Activated CD8-positive, alpha-beta memory T cell treated with anti-CD3 and anti-CD28 coated beads, Interleukin-2, amount 10 ng/mL, durations not matched to agents 7 days and 5 days (primary cell): Measurements from ENCODE around the gene MYO10. TPM values are rescaled to one million over a fixed set of nuclear protein-coding genes. Genes with fewer than 3 reads are reported as not detected.
A peak's percentile ranks its signal among the peaks of the same experiment; 100 is the strongest.

Experiments
- ATAC-seq: fragments of 150-1000 bp; cut with Tn5 transposase; one replicate; pipeline ENCODE4 v1.10.0; 2021; ENCODE audit warnings: moderate library complexity
- CTCF ChIA-PET: fragments of 350-600 bp; sonication (Branson Sonifier 250); formaldehyde crosslinking; loops from one replicate; lab custom pipeline; 2021; ENCODE audit warnings: antibody characterized with exemption; lab: Charles Lee
- DNase-seq: peaks from one replicate; pipeline ENCODE4 v3.0.0-alpha.2; 2020
- H3K27ac Mint-ChIP-seq: one replicate; pipeline ENCODE4 v1.8.0; 2021; ENCODE audit warnings: mild to moderate bottlenecking, mixed read lengths
- H3K27me3 Mint-ChIP-seq: one replicate; pipeline ENCODE4 v1.8.0; 2021; ENCODE audit warnings: mixed read lengths
- H3K36me3 Mint-ChIP-seq: one replicate; pipeline ENCODE4 v1.8.0; 2021; ENCODE audit warnings: mild to moderate bottlenecking, mixed read lengths
- H3K4me1 Mint-ChIP-seq: one replicate; pipeline ENCODE4 v1.8.0; 2021; ENCODE audit warnings: mixed read lengths
- H3K4me3 Mint-ChIP-seq: one replicate; pipeline ENCODE4 v1.8.0; 2021; ENCODE audit warnings: mild to moderate bottlenecking, moderate library complexity, mixed read lengths
- H3K9me3 Mint-ChIP-seq: one replicate; pipeline ENCODE4 v1.8.0; 2022; ENCODE audit warnings: low read depth, mixed read lengths
- total RNA-seq, 2 experiments: library from RNA; stranded (reverse); gene quantifications; one replicate each; pipeline ENCODE4 v1.2.3, GENCODE V29; 2021

The MYO10 gene
- total RNA-seq, 2 experiments from 2014 or later: not detected

- no peak for DNase-seq
- Mint-ChIP-seq H3K36me3 (no peaks in the 10 kb centered on the region), H3K4me1 (peaks cover 2% of the 10 kb centered on the region), H3K27me3 (peaks cover 2% of the 10 kb centered on the region), H3K27ac (no peak overlapping the region), H3K4me3 (no peak overlapping the region), H3K9me3 (no peaks in the 10 kb centered on the region)
- CTCF ChIA-PET: interaction anchor here (1.8 kb wide), 1 partner anchor 398 kb away, joined by 12 read pairs; no protein-coding TSS in a partner anchor
- no peak for ATAC-seq
Observed at GRCh38 chr5:16792598-16793275, 143.4 kb downstream of the MYO10 start.

- ATAC-seq (no peak), DNase-seq (no peak)
- CTCF ChIA-PET: interaction anchor here (0.7 to 1.8 kb wide), 5 partner anchors 16 to 399 kb away, joined by 3 to 12 read pairs (median 4); no protein-coding TSS in a partner anchor
- H3K27me3 Mint-ChIP-seq: peaks cover 2% of the 10 kb centered on the region
- H3K27ac Mint-ChIP-seq: no peak overlapping the region
- no peak overlapping the region for H3K4me3 Mint-ChIP-seq
- H3K9me3 Mint-ChIP-seq: no peaks in the 10 kb centered on the region
- peaks cover 2% of the 10 kb centered on the region for H3K4me1 Mint-ChIP-seq
- H3K36me3 Mint-ChIP-seq: no peaks in the 10 kb centered on the region
Observed at GRCh38 chr5:16791904-16792597, 144.0 kb downstream of the MYO10 start.

DNA sequence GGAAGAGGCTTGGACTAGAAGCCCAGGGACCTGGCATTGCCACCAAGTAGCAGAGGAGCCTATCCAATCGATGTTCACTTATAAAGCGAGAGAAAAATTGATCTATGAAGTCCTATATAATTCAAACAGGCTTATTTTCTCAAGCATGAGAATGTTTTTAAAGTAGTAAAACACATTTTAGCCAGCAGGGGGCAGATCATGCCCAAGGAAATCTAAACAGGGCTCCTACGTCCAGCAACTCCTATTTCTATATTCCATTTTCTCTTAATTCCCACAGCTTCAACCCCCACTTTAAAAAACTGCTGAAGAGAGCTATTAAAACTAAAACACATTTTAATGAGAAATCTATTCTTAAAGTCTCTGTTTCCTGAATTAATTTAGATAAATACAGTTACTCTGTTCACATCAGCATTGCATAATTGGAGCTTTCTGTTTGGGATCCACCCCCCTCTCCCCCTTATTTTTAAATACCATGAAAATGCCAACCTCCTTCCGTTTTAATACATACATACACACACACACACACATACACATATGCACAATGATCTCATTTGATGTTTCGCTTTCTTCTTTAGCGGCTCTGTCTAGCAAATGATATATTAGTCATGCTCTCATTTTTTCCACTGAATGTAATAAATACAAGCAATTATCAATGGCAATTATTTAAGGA lies 144.9 kb downstream of the MYO10 start:
- no peak for ATAC-seq
- Mint-ChIP-seq H3K9me3 (no peaks in the 10 kb centered on the region), H3K4me3 (no peak overlapping the region), H3K36me3 (no peaks in the 10 kb centered on the region), H3K27me3 (peaks cover 3% of the 10 kb centered on the region), H3K4me1 (peaks cover 2% of the 10 kb centered on the region), H3K27ac (no peak overlapping the region)
- no peak for DNase-seq
- CTCF ChIA-PET: interaction anchor here (0.7 to 1.8 kb wide), 6 partner anchors 9 to 404 kb away, joined by 3 to 12 read pairs (median 4); no protein-coding TSS in a partner anchor

DNA sequence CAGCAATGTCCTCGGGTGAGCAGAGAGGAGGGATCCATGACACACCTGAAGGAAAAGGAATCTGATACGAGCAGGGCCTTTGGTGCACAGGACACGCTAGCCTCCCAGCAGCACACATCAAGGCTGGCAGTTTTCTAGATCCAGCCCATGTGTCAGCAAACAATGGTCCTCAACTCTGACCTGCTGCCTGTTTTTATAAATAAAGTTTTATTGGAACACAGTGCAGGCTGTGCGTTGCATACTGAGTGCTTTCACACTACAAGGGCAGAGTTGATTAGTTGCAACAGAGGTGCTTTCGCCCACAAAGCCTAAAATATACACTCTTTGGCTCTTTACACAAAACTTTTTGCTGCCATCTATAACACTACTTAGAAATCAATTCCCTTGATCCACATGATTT lies 147.1 kb downstream of the MYO10 start:
- no peaks in the 10 kb centered on the region for H3K36me3 Mint-ChIP-seq
- no peaks in the 10 kb centered on the region for H3K9me3 Mint-ChIP-seq
- CTCF ChIA-PET: no interaction called here
- no peak overlapping the region for H3K27ac Mint-ChIP-seq
- H3K4me3 Mint-ChIP-seq: no peak overlapping the region
- H3K4me1 Mint-ChIP-seq: peaks cover 15% of the 10 kb centered on the region
- ATAC-seq (no peak), DNase-seq (no peak)
- peaks cover 7% of the 10 kb centered on the region for H3K27me3 Mint-ChIP-seq

- ATAC-seq (no peak), DNase-seq (no peak)
- Mint-ChIP-seq H3K27me3 (peaks cover 10% of the 10 kb centered on the region), H3K27ac (no peak overlapping the region), H3K4me1 (peaks cover 19% of the 10 kb centered on the region), H3K9me3 (no peaks in the 10 kb centered on the region), H3K36me3 (no peaks in the 10 kb centered on the region), H3K4me3 (no peak overlapping the region)
- CTCF ChIA-PET: no interaction called here
Observed at GRCh38 chr5:16787278-16787677, 148.8 kb downstream of the MYO10 start.

GRCh38 chr5:16784843-16785791 lies 151.0 kb downstream of the MYO10 start:
- CTCF ChIA-PET: no interaction called here
- Mint-ChIP-seq H3K27ac (peak overlapping the region; percentile 11), H3K4me3 (no peak overlapping the region), H3K36me3 (no peaks in the 10 kb centered on the region), H3K4me1 (peaks cover 18% of the 10 kb centered on the region), H3K9me3 (no peaks in the 10 kb centered on the region), H3K27me3 (peaks cover 12% of the 10 kb centered on the region)
- peak; percentile 48 for DNase-seq
- ATAC-seq: peak; percentile 88

DNA sequence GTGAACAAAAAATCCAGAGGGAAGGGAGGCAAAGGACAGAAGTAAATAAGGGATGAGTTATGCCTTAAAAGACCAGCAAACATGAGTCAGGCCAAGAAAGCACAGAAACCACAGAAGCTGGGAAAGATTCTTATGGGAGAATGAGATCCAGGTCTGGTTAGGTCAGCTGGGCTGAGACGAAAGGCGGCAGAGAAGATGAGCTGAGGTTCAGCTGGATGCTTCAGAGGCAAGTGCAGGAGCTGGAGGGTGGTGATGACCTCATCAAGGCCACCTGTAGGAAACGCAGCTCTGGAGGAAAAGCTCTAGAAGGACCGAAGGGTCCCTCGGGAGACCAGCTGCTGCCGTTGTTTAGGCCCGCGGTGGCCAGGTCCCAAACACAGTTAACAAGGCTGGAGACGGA lies 152.0 kb downstream of the MYO10 start:
- no peak overlapping the region for H3K4me3 Mint-ChIP-seq
- no peak overlapping the region for H3K27ac Mint-ChIP-seq
- H3K27me3 Mint-ChIP-seq: peaks cover 12% of the 10 kb centered on the region
- no peaks in the 10 kb centered on the region for H3K36me3 Mint-ChIP-seq
- no peak for ATAC-seq
- no peaks in the 10 kb centered on the region for H3K9me3 Mint-ChIP-seq
- CTCF ChIA-PET: no interaction called here
- no peak for DNase-seq
- peaks cover 18% of the 10 kb centered on the region for H3K4me1 Mint-ChIP-seq

GRCh38 chr5:16781828-16782626 lies 154.1 kb downstream of the MYO10 start:
- Mint-ChIP-seq H3K27me3 (peaks cover 14% of the 10 kb centered on the region), H3K36me3 (no peaks in the 10 kb centered on the region), H3K27ac (no peak overlapping the region), H3K9me3 (no peaks in the 10 kb centered on the region), H3K4me3 (no peak overlapping the region), H3K4me1 (peaks cover 18% of the 10 kb centered on the region)
- DNase-seq (no peak), ATAC-seq (no peak)
- CTCF ChIA-PET: no interaction called here

GRCh38 chr5:16780325-16780724 lies 155.8 kb downstream of the MYO10 start:
- H3K4me1 Mint-ChIP-seq: peaks cover 17% of the 10 kb centered on the region
- CTCF ChIA-PET: no interaction called here

GRCh38 chr5:16777432-16777831 lies 158.7 kb downstream of the MYO10 start:
- DNase-seq (no peak), ATAC-seq (no peak)
- CTCF ChIA-PET: no interaction called here
- H3K36me3 Mint-ChIP-seq: no peaks in the 10 kb centered on the region
- H3K27ac Mint-ChIP-seq: no peak overlapping the region
- peaks cover 10% of the 10 kb centered on the region for H3K27me3 Mint-ChIP-seq
- H3K9me3 Mint-ChIP-seq: no peaks in the 10 kb centered on the region
- H3K4me1 Mint-ChIP-seq: no peaks in the 10 kb centered on the region
- H3K4me3 Mint-ChIP-seq: no peak overlapping the region

More at GRCh38 chr5:16780325-16780724, 155.8 kb downstream of the MYO10 start:
- Mint-ChIP-seq H3K9me3 (no peaks in the 10 kb centered on the region), H3K27ac (no peak overlapping the region), H3K36me3 (no peaks in the 10 kb centered on the region), H3K27me3 (peaks cover 10% of the 10 kb centered on the region), H3K4me3 (no peak overlapping the region)
- ATAC-seq: no peak
- no peak for DNase-seq

DNA sequence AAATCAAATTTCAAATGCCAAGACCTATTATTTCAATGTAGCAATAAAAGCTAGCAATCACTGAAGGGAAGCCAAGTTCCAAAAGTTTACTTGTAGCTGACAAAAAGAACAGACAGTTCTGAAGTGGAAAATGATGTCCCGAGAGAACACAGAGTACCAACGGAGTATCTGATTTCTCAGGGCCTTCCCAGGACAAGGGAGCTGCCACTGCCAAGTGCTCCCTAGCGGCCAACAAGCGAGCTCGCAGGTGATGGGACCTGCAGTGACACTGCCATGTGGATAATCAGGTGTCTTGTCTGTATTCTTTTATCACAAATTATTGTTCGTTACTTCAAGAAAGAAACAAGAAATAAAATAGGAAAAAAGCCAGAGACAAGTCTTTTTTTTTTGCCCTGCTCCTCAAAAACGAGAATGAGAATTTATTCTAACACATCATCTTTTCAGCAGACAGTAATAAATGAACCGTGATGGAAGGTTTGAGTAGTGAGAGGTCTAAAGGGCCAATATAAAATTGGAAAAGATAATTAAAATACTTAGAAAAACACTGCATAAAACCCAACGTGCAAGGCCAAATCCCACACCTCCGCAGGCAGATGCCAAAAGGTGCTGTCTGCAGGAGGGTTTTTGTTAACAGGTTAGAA lies 159.4 kb downstream of the MYO10 start:
- CTCF ChIA-PET: no interaction called here
- H3K36me3 Mint-ChIP-seq: no peaks in the 10 kb centered on the region
- H3K4me1 Mint-ChIP-seq: no peaks in the 10 kb centered on the region
- DNase-seq (no peak), ATAC-seq (no peak)
- H3K27ac Mint-ChIP-seq: no peak overlapping the region
- no peaks in the 10 kb centered on the region for H3K9me3 Mint-ChIP-seq
- H3K4me3 Mint-ChIP-seq: no peak overlapping the region
- H3K27me3 Mint-ChIP-seq: peaks cover 10% of the 10 kb centered on the region

DNA sequence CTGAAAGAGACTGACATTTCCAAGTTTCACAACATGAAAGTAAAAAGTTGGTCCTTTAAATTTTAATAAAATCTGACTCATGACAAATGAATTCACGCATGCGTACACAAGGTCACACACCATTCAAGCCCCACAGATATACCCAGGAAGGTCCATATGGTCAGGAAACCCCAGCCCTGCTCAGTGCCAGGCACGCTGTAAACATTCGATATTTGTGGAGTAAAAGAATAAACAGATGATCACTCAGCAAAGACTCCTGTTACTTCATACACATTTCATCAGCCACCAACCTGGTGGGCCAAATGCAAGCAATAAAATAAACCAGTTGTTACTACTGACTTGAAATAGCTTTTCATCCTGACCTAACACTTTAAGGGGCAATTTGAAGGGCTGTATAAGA lies 161.3 kb downstream of the MYO10 start:
- CTCF ChIA-PET: no interaction called here
- Mint-ChIP-seq H3K4me1 (no peaks in the 10 kb centered on the region), H3K27ac (no peak overlapping the region), H3K27me3 (peaks cover 6% of the 10 kb centered on the region), H3K9me3 (no peaks in the 10 kb centered on the region), H3K4me3 (no peak overlapping the region), H3K36me3 (no peaks in the 10 kb centered on the region)
- ATAC-seq: no peak
- no peak for DNase-seq
